ENCODE results near the gene ARMH3.

Gene ARMH3

DNA sequence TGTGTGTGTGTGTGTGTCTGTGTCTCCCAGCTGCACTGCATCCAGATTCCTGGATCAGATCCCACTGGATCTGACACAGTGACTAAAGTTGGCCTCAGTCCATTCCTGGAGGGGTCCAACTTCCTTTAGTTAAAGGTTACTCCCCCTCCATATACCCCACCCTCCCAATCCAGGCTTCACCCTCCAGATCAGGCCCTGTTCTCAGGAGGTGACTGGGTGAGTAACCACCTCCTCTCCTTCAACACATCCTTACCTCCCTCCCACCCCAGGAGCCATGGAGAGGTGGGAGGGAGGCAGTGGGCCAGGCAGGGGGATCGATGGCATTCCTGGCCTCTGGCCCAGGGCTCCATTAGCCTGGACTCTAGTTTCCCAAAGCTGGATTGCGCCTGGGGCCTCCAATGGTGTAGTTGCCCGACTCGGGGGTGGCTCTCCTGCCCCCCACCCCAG, 223.6 kb downstream of the ARMH3 start:
- no peak for DNase-seq (ENCODE audit: low read depth in 2 of 2)

DNA sequence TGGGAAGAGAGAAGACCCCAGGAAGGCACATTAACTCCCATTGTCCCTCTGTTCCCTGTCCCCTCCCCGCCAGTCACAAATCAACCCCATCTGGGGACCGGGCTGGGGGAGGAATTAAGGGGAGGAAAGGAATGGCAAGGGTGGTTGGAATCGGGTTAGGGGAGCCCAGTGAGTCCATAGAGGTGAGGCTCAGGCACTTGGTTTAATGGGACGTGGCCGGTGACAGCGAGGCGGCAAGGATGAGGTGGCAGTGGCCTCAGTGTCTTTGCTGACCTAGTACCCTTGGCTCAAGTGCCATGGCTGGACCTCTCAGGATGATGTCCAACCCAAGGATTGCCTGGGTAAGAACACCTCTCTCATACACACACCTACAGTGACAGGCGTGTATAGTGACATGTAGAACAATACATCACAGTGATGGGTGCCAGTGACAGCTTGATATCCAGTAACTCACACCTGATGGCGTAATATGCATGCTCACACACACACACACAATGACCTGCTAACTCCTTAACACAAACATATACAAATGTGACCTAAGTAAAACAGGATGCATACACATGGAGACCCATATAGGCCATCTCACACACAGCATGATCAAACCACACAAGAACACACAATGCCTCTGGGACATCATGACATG, 224.7 kb downstream of the ARMH3 start:
- DNase-seq (ENCODE audit: low read depth in 2 of 2), result no peak

DNA sequence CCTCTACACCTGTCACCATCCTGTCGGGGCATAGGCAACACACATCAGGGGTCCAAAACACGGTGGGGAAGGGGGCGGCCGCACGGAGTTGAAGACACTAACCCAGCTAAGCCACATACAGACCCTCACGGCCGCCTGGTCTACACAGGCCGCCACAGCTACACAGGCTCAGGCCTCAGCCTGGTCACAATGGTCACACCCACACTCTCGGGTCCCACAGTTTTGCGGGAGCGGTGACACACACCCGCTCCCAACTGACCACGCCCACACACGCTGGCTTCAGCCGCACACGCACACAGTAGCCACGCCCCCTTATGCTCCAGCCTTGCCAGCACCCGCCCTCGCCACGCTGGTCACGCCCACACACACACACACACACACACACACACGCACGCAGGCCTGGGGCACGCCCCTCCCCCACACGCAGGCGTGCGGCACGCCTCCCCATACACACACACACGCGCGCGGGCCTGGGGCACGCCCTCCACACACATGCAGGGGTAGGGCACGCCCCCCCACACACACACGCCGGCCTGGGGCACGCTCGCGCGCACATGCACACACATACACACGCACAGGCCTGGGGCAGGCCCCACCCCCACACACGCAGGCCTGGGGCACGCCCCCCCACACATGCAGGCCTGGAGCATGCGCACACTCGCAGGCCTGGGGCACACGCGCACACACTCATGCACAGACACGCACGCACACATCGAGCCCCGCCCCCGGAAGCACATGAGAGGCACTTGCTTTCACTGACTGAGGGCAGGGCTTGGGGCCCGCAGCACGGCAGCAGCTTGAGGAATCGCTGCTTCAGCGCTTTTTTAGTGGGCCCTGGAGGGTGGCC, 225.4 kb downstream of the ARMH3 start:
- DNase-seq (ENCODE audit: low read depth in 2 of 2), result peak; percentile 90

- DNase-seq (ENCODE audit: low read depth in 2 of 2), result peak; percentile 46 to 59
Observed at GRCh38 chr10:101829561-101830315, 226.2 kb downstream of the ARMH3 start.

DNA sequence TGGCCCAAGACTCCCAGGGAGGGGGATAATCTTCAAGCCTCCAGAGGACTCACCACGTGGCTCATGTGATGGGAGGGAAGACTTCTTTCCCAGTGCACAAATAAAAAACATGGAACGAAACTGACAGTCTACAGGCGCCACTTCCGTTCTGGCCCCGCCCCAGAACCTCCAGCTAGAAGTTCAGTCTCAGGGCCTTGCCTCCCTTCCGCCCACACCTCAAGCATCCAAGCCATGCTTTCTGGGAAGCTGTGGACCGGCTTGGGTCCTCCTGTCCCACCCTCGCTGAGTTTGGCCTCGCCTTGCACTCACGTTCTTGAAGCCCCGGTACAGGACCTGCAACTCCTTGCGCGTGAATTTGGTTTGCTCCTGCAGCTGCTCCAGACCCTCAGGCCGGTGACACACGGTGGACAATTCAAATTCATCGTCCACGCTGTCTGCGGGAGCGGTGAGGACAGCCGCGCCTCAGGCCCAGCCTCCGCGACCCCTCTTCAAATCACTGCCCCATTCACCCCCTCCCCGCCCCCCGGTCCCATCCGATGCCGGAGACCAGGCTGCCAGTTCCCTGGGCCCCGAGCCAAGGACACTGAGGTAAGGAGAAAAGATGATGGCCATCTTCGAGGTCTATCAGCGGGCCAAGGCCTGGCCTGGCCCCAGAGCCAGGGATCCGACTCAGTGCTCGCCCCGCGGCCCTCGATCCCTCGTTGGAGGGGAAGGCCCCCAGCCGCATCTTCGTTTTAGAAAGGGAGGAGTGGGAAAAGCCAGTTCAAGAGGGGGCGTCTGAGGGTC, 227.0 kb downstream of the ARMH3 start:
- DNase-seq (ENCODE audit: low read depth in 2 of 2), result no peak

GRCh38 chr10:101827919-101828600, 227.9 kb downstream of the ARMH3 start:
- DNase-seq (ENCODE audit: low read depth in 2 of 2), result no peak

GRCh38 chr10:101826852-101827434, 229.0 kb downstream of the ARMH3 start:
- no peak for DNase-seq (ENCODE audit: low read depth in 2 of 2)

DNA sequence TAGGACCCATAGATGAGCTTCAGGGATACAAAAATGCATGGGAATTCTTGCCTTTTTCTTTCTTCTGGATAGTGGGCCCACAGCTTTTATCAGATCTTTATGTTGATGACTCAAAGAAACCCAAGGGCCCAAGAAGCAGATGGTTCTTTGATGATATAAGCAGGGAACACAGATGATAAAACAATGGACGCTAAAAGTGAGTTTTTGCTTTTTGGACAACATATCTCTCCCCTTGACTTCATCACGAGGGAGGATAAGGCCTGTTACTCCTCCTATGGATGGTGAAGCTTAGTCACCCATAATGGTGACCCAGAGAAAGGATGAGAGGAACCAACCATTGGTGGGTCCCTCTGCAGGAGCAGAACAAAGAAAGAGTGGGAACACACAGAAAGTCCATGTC, 231.2 kb downstream of the ARMH3 start:
- no peak for DNase-seq (ENCODE audit: low read depth in 2 of 2)

DNA sequence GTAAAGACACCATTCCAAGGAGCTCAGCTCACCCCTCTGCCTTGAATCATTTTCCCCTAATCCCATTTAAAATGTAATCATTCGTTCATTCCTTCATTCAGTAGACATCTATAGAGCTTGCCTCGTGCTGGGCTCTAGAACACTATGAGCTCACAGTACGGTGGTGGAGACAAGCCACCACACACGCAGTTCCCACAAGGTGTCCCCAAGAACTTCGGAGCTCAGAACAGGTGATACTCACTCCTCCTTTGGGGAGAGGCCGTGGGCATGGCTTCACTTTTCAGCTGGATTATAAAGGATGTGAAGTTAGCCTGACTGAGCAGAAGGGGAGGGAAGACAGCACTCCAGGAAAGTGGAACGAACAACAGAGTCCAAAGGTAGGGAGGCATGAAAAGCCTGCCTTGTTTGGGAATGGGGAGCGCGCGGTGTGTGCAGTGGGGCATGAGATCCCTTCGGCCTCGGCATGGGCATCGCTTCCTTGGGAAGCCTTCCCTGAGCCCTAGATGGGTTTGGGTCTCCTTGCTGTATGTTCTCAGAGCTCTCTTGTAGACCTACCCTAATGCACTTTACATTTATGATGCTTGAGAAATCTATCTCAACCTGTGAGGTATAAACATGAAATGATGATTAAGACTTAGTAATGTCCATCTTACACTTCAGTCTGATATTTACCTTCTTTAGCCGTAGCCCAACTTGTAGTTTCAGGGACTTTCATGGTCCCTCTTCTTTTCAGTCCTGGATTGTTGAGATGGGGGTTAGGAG, 236.9 kb downstream of the ARMH3 start:
- DNase-seq (ENCODE audit: low read depth in 2 of 2), result no peak

DNA sequence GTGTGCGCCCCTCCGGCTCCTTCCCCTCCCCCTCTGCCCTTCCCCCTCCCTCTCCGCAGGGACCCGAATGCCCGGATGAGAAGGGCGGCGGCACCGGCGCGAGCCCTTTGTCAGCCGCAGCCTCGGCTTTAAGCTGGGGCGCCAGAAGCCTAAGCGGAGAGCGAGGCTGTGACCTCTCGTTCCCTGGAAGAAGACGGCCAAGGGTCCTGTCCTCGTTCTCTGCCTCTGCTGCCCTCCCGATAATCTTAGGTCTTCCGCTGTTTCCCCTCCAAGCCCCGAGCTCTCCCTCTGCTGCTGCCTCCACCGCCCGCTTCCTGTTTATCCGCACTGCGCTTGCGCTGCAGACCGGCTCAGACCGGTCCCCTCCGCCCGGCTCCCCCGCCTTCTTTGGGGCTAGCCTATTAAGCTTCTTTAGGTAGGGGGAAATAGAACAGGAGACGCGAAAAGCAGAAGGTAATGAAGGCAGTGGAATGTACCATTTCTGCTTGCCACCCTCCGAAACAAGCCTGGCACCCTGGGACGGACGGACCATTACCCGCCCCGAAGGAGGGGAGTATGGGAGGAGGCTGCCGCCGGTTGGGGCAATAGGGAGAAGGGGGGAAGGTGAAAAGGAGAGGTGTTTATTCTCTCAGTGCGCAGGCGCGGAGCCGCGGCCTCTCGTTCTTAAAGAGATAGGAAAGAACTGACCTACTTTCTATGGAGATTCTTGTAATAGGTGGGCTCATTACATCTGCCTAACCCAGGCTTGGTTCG, 237.7 kb downstream of the ARMH3 start, which contains the start of gene OGA:
OGA (minus strand) TSS at position 326 of the 753 bp plus-strand sequence. CDS start 422 bp downstream, outside the sequence.
- peak; percentile 97 to 99 for DNase-seq (ENCODE audit: low read depth in 2 of 2)

DNA sequence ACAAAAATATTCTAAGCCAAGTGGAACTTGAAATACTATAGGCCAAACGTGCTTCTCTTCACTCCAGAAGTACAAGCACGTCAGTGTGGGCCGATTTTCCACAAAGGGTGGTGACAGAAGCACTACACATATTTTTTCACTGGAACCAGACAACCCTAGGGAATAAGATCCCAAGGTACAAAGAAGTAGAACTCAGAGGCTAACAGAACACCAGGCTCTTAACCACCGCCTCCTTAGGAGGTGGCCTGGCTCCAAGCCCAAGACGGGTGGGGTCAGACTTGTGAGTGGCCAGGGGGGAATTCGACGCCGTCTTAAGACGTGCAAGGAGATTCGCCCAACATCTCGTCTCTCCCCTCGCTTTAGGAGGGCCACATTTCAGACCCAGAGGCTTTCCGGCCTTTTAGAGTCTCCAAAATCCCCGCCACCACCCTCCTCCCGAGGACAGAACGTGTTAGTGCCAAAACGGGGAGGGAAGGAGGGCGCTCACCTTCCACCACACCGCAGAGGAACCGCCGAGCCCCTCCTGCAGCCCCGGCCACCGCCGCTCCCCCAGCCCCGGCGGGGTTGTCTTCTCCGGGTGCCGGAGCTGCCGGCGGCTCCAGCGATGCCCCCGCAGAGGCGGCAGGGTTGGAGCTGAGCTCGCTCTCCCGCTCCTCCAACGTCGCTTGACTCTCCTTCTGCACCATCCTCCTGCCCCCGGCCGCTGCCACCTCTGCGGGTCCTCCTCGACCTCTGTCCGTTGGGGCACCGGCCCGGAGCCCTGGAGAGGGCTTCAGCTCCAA, 238.4 kb downstream of the ARMH3 start:
- peak in 1 of 2 donors; percentile 21 for DNase-seq (ENCODE audit: low read depth in 2 of 2)

- DNase-seq (ENCODE audit: low read depth in 2 of 2), result no peak
Observed at GRCh38 chr10:101816913-101817336, 239.0 kb downstream of the ARMH3 start.

- no peak for DNase-seq (ENCODE audit: low read depth in 2 of 2)
Observed at GRCh38 chr10:101816376-101816775, 239.6 kb downstream of the ARMH3 start.

GRCh38 chr10:101814466-101815071, 241.4 kb downstream of the ARMH3 start:
- no peak for DNase-seq (ENCODE audit: low read depth in 2 of 2)

DNA sequence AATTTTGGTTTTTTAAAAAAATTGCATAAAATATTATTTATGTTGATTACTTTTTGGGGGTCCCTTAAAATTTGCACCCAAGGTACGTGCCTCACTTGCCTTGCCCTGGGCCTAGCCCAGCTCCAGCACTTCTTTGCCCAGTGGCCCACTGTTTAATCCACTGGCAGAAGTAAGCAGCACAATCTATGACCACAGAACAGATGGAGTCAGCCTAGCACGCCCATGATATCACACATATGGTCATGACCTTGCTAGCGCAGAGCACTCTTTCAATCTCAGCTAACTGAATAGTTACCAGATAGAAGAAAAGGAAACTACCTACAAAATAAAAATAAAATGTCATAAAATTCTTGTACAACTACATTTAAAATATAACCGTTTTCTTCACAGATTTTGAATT, 243.4 kb downstream of the ARMH3 start:
- DNase-seq (ENCODE audit: low read depth in 2 of 2), result no peak

- DNase-seq (ENCODE audit: low read depth in 2 of 2), result no peak
Observed at GRCh38 chr10:101807158-101807557, 248.8 kb downstream of the ARMH3 start.

GRCh38 chr10:101803511-101803910, 252.5 kb downstream of the ARMH3 start:
- DNase-seq (ENCODE audit: low read depth in 2 of 2), result no peak
